Transverse colon (tissue), 4 donors: ENCODE results near the gene HINT1.
A peak's percentile ranks its signal among the peaks of the same experiment; 100 is the strongest.

ENCODE experiments used
- CTCF ChIP-seq, 5 experiments: fragments of 200-600 bp in 3 of 5; fragments of 450-650 bp in 2 of 5; sonication (generic) in 3 of 5; IDR thresholded peaks; 1 replicate in 2 of 5; 2 replicates in 3 of 5; pipeline ENCODE4 v1.5.1; 2016 to 2017; ENCODE audit warnings: antibody characterized with exemption in 5 of 5, inconsistent platforms in 3 of 5, mild to moderate bottlenecking in 2 of 5, moderate library complexity in 1 of 5
- POLR2AphosphoS5 ChIP-seq, 3 donors: sonication (generic); formaldehyde crosslinking; IDR thresholded peaks; one replicate each; pipeline ENCODE4 v1.6.1; 2016; ENCODE audit warnings: antibody characterized with exemption in 3 of 3

GRCh38 chr5:131110256-131110594, 54.8 kb downstream of the HINT1 start:
- TF ChIP-seq POLR2AphosphoS5 (IDR thresholded peaks at IDR 0.05) = no peak
- TF ChIP-seq CTCF (IDR thresholded peaks at IDR 0.05) = peak in 1 of 5 experiments; percentile 1
